ENCODE results near the gene ACAA2.
"Not testable (repeated sequence)": the region's sequence is repeated elsewhere in the genome, so short reads cannot be mapped to it uniquely, and the experiment has no call there.

The ACAA2 gene

DNA sequence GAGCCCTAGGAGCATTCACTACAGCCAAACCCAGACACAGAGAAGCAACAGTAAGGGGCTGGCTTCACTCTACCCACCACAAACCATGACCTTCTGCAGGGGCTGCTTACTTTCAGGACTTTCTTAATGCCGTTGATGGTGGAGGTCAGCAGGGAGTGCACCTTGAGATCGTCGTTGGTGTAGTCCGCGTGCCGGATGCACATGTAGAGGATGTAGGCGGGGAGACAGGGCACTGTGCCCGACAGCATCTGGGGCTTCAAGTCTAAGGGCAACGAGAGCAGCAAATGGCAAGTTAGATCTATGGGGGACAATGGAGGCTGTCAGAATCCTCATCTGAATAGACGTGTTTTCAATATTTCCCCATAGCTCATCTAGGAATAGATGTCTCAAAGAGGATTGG, 29.8 kb upstream of the ACAA2 start:
- POLR2A ChIA-PET, result no interaction called here
- H3K4me3 ChIP-seq (ENCODE audit: low read depth, low read length), result no peak overlapping the region
- CTCF ChIA-PET, result interaction anchor here (3.1 kb wide), 1 partner anchor 15 kb away, joined by 18 read pairs; no protein-coding TSS in a partner anchor
- TF ChIP-seq, protein P1, sequence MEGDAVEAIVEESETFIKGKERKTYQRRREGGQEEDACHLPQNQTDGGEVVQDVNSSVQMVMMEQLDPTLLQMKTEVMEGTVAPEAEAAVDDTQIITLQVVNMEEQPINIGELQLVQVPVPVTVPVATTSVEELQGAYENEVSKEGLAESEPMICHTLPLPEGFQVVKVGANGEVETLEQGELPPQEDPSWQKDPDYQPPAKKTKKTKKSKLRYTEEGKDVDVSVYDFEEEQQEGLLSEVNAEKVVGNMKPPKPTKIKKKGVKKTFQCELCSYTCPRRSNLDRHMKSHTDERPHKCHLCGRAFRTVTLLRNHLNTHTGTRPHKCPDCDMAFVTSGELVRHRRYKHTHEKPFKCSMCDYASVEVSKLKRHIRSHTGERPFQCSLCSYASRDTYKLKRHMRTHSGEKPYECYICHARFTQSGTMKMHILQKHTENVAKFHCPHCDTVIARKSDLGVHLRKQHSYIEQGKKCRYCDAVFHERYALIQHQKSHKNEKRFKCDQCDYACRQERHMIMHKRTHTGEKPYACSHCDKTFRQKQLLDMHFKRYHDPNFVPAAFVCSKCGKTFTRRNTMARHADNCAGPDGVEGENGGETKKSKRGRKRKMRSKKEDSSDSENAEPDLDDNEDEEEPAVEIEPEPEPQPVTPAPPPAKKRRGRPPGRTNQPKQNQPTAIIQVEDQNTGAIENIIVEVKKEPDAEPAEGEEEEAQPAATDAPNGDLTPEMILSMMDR (IDR thresholded peaks at IDR 0.05; ENCODE audit: insufficient read depth, low read length, missing control alignments), result no peak
- DNase-seq (ENCODE audit: low read depth, low spot score), result no peak

- no peak overlapping the region for H3K4me3 ChIP-seq (ENCODE audit: low read depth, low read length)
- ChIA-PET CTCF (interaction anchor here (4.3 kb wide), 1 partner anchor 17 kb away, joined by 19 read pairs; no protein-coding TSS in a partner anchor), POLR2A (no interaction called here)
- TF ChIP-seq, protein P1 (IDR thresholded peaks at IDR 0.05; ENCODE audit: insufficient read depth, low read length, missing control alignments), result no peak
- no peak for DNase-seq (ENCODE audit: low read depth, low spot score)
Measured at GRCh38 chr18:49842656-49843055, 29.3 kb upstream of the ACAA2 start.

DNA sequence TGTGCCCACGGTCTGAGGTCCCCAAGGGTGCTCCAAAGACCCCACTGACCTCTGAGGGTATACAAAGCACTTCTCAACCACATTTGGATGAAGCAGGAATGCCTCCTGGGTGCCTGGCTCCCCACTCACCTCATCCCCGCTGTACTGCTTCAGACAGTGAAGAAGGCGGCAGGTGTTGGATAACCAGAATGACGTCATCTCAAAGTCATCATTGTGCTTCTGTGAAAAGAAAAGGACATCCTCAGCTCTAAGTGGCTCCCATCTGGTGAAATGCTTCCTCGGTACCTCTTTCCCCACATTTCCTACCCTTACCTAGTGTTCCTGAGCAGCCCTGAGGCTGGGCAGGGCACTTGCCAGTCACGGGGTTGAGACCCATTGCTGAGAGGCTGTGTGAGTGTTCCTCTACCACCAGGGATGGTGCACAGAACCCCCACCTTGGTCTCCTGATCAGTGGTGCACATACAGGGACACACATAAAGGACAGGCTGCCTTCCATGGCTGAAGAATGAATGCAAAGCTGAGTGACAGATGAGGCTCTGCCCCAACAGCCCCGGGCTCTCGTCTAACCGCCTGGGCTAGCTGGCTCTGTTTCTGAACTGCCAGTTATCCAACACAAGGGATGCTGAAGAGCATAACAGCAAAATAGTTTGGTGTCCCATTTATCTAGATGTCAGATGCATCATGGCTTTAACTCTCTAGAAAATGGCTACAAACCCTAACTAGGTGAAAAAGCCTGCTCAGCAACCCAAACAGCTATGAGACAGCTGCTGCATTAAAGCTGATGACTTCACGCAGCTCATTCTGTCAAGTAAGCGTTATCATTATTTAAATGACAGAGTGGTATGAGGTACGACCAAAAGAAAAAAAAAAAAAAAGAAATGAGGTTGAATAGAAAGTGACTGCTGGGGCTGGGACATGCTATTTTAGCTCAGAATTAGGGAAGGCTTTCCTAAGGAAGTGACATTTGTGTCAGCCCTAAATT, 28.2 kb upstream of the ACAA2 start:
- ChIA-PET CTCF (interaction anchor here (4.3 kb wide), 1 partner anchor 18 kb away, joined by 19 read pairs; no protein-coding TSS in a partner anchor), POLR2A (interaction anchor here (0.9 kb wide), 1 partner anchor 28 kb away, joined by 4 read pairs; no protein-coding TSS in a partner anchor)
- DNase-seq (ENCODE audit: low read depth, low spot score), result no peak
- TF ChIP-seq, protein P1 (IDR thresholded peaks at IDR 0.05; ENCODE audit: insufficient read depth, low read length, missing control alignments), result no peak
- H3K4me3 ChIP-seq (ENCODE audit: low read depth, low read length), result no peak overlapping the region

GRCh38 chr18:49839012-49839411, 25.7 kb upstream of the ACAA2 start:
- CTCF ChIA-PET, result interaction anchor here (1.6 to 4.3 kb wide), 2 partner anchors 9 to 20 kb away, joined by 4 to 19 read pairs; no protein-coding TSS in a partner anchor
- no peak for DNase-seq (ENCODE audit: low read depth, low spot score)

GRCh38 chr18:49838381-49838780, 25.0 kb upstream of the ACAA2 start:
- H3K4me3 ChIP-seq (ENCODE audit: low read depth, low read length), result no peak overlapping the region
- POLR2A ChIA-PET, result no interaction called here
- CTCF ChIA-PET, result interaction anchor here (1.6 to 4.3 kb wide), 3 partner anchors 9 to 21 kb away, joined by 4 to 19 read pairs (median 8); no protein-coding TSS in a partner anchor
- DNase-seq (ENCODE audit: low read depth, low spot score), result no peak
- TF ChIP-seq, protein P1 (IDR thresholded peaks at IDR 0.05; ENCODE audit: insufficient read depth, low read length, missing control alignments), result no peak

More at GRCh38 chr18:49839012-49839411, 25.7 kb upstream of the ACAA2 start:
- H3K4me3 ChIP-seq (ENCODE audit: low read depth, low read length), result no peak overlapping the region
- TF ChIP-seq, protein P1 (IDR thresholded peaks at IDR 0.05; ENCODE audit: insufficient read depth, low read length, missing control alignments), result no peak
- POLR2A ChIA-PET, result no interaction called here

DNA sequence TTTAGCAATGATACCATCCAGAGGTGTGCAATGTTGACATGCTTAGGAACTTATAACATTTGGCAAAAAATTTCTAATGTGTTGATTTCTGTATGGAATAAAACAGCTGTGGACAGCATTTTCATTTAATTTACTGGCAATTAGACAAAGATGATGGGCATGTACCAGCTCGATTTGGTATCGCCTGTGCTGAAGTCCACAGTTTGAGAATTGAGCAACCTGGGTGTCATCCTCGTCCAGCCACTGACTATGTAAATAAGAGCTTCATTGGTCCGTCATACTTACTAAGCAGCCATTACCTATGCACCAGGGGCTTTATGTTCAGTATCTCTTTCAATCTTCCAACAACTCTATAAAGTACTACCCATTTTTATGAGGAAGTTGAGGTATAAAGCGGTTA, 24.6 kb upstream of the ACAA2 start:
- TF ChIP-seq, protein P1 (IDR thresholded peaks at IDR 0.05; ENCODE audit: insufficient read depth, low read length, missing control alignments), result no peak
- ChIA-PET POLR2A (no interaction called here), CTCF (interaction anchor here (1.6 to 2.1 kb wide), 2 partner anchors 10 to 21 kb away, joined by 4 to 8 read pairs; no protein-coding TSS in a partner anchor)
- no peak overlapping the region for H3K4me3 ChIP-seq (ENCODE audit: low read depth, low read length)
- DNase-seq (ENCODE audit: low read depth, low spot score), result no peak

DNA sequence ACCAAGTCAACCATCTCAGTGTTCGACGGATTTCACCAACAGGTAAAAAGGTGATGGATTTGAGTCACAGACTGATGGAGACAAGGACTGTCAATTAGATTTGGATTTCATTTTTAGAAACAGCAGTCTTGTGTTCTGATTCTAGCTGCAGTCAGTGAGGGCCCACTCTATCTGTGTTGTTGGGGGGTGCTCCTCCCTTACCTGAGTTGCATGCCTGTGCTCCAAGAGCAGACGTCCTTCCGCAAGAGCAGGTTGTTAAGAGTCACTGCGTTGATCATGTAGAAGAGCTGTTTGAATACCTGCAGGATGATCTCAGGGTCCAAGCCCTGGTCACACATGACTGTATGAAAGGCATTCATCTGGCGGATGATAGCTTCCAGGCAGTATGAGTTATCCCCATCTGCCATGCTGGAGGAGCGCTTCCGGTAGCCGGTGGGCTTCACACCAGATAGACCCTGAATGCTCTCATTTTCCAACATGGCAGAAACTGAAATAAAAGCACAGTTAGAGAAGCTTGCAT, 24.0 kb upstream of the ACAA2 start:
- H3K4me3 ChIP-seq (ENCODE audit: low read depth, low read length); DNase-seq (ENCODE audit: low read depth, low spot score); POLR2A ChIA-PET: not testable (repeated sequence)
- CTCF ChIA-PET, result interaction anchor here (0.8 to 2.1 kb wide), 2 partner anchors 21 to 323 kb away, joined by 3 to 8 read pairs; no protein-coding TSS in a partner anchor

Measured in AG04449 (cell line).